ENCODE measurements around the gene TAF1.
"Not testable (repeated sequence)": the region's sequence is repeated elsewhere in the genome, so short reads cannot be mapped to it uniquely, and the experiment has no call there.

DNA sequence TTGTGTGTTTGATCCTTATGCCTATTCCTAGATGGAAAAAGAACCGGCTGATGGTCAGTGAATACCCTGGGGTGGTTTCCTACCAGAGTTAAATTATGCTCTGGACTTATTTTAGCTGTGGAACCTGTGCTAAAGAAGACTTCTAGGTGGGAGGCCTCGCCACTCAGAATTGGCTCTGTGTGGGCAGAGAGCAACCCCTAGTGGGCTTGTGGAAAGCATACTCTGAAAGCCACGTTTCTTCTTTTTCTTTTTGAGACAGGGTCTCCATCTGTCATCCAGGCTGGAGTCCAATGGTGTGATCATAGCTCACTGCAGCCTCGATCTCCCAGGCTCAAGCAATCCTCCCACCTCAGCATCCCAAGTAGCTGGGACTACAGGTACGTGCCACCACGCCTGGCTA is 16.3 kb upstream of the TAF1 start:
- TF ChIP-seq, protein P1, sequence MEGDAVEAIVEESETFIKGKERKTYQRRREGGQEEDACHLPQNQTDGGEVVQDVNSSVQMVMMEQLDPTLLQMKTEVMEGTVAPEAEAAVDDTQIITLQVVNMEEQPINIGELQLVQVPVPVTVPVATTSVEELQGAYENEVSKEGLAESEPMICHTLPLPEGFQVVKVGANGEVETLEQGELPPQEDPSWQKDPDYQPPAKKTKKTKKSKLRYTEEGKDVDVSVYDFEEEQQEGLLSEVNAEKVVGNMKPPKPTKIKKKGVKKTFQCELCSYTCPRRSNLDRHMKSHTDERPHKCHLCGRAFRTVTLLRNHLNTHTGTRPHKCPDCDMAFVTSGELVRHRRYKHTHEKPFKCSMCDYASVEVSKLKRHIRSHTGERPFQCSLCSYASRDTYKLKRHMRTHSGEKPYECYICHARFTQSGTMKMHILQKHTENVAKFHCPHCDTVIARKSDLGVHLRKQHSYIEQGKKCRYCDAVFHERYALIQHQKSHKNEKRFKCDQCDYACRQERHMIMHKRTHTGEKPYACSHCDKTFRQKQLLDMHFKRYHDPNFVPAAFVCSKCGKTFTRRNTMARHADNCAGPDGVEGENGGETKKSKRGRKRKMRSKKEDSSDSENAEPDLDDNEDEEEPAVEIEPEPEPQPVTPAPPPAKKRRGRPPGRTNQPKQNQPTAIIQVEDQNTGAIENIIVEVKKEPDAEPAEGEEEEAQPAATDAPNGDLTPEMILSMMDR (IDR thresholded peaks at IDR 0.05) = not testable (repeated sequence)
- not testable (repeated sequence) for TF ChIP-seq POLR2AphosphoS5, POLR2A (IDR thresholded peaks at IDR 0.05)

Data from prostate gland (tissue), 2 donors.